Measurements from ENCODE around the gene LRRC45. TPM values are rescaled to one million over a fixed set of nuclear protein-coding genes. Genes with fewer than 3 reads are reported as not detected.

LRRC45 gene
- total and polyA plus RNA-seq, 9 of the 15 experiments (the other 6 are each of a cell fraction or from before 2014, with no cell fraction given) = 3.5 to 21.5 (median 11.2) TPM; not detected in 2

DNA sequence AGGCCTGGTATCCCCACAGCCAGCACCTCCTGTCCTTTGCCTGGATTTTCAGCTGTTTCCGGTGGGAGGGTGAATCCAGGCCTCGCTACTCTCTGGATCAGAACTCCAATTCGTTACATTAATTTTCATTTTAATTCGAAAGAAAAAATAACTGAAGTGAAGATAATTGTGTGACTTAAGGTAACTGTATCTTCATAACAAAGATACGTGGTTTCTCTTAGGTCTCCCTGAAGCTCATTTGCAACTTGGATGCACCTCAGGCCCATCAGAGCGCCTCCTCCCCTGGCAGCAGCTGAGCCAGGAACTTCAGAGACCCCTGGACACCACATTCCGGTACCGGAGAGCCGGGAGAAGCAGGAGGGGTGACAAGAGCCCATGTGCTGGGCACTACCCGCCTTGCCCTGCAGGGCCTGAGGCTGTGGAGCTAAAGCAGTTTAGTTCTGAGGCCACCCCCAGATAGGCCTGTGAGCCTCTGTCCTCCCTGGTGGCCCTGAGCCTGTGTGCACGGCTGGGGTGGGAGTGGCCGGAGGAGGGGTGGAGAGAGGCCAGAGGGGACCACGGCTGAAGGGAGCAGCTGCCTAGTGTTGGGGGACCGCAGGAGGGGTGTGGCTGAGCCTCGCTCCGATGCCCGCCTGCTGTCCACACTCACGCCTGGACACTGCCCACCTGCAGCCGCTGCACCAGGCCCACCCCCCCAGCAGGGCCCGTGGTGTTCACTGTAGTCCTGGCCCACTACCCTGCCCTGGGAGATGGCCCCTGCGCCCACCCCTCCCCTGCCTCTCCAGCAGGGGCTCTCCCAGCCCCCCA is 53.9 kb downstream of the LRRC45 start:
- Histone ChIP-seq H3K36me3 (ENCODE audit: control insufficient read depth, insufficient read depth, low read length) (peaks cover 43% of the 10 kb centered on the region; the same call in 2 of the 3 replicates), H2AFZ (ENCODE audit: low read depth, low read length) (no peak overlapping the region), H3K9me3 (replicated peaks; ENCODE audit: control insufficient read depth, insufficient read depth, low read depth, low read length) (no peaks in the 10 kb centered on the region), H3K4me1 (replicated peaks in 1 of 2; ENCODE audit: control insufficient read depth in 2 of 2, insufficient read depth in 2 of 2, low read length in 2 of 2) (peaks cover 0 to 49% of the 10 kb centered on the region in 2 experiments; a peak in 2 of 5 replicates), H3K4me2 (ENCODE audit: insufficient read depth, low read length) (no peak overlapping the region), H4K20me1 (replicated peaks; ENCODE audit: control insufficient read depth, insufficient read depth, low read length) (peaks cover 27% of the 10 kb centered on the region), H3K79me2 (ENCODE audit: control insufficient read depth, insufficient read depth, low read length) (no peaks in the 10 kb centered on the region), H3K4me3 (no peak overlapping the region), H3K9me1 (ENCODE audit: control insufficient read depth, insufficient read depth, low read length) (peaks cover 3% of the 10 kb centered on the region), H3K9ac (ENCODE audit: insufficient read depth in 1 of 2, low read depth in 2 of 2, low read length in 2 of 2) (peak overlapping the region in 1 of 2 experiments; percentile 75; a peak in 2 of 4 replicates), H3K27ac (ENCODE audit: extremely low read depth, low read depth, low read length) (no peak overlapping the region), H3K27me3 (ENCODE audit: control insufficient read depth in 2 of 2, insufficient read depth in 2 of 2, low read length in 2 of 2) (no peaks in the 10 kb centered on the region)
- in situ Hi-C loops (cut with MboI) (no loop called here), intact Hi-C loops (cut with micrococcal nuclease) (no loop called here)
- 67% methylated on average over 12 of the region's 21 CpGs for WGBS (ENCODE audit: insufficient coverage, low coverage, missing lambda C conversion rate)
- CTCF ChIA-PET (ENCODE audit: low intra/inter-chr PET ratio) = no interaction called here
- ATAC-seq = peak; percentile 74
- no TSS peak for BruUV-seq (replicated peaks)
- POLR2A ChIA-PET = interaction anchor here (0.5 to 4.2 kb wide), 12 partner anchors 11 to 949 kb away, joined by 3 to 52 read pairs (median 3); partner anchors contain the start of genes DUS1L and FASN
- peak; percentile 52 for FAIRE-seq
- DNase-seq (ENCODE audit: extremely low read depth in 1 of 4, low spot score in 3 of 4) = peak in 1 of 4 experiments; percentile 55
- TF ChIP-seq, protein P1, sequence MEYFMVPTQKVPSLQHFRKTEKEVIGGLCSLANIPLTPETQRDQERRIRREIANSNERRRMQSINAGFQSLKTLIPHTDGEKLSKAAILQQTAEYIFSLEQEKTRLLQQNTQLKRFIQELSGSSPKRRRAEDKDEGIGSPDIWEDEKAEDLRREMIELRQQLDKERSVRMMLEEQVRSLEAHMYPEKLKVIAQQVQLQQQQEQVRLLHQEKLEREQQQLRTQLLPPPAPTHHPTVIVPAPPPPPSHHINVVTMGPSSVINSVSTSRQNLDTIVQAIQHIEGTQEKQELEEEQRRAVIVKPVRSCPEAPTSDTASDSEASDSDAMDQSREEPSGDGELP (CRISPR knock-in tag; IDR thresholded peaks at IDR 0.05; ENCODE audit: borderline replicate concordance) = 0 out of 2 replicates have a peak, but pooled peaks have one; percentile 9
- 0 out of 2 replicates have a peak, but pooled peaks have one; percentile 31 for TF ChIP-seq XRCC5 (IDR thresholded peaks at IDR 0.05; ENCODE audit: low read depth, low read length)
- TF ChIP-seq FOXM1 (IDR thresholded peaks at IDR 0.05; ENCODE audit: low read depth) = no peak
- TF ChIP-seq FOXM1 (CRISPR knock-in tag; IDR thresholded peaks at IDR 0.05; ENCODE audit: low read depth) = peak; percentile 66; the same call in 1 of the 2 replicates
- TF ChIP-seq E2F4 (CRISPR knock-in tag; IDR thresholded peaks at IDR 0.05; ENCODE audit: low read depth) = no peak
- TF ChIP-seq, protein P2, sequence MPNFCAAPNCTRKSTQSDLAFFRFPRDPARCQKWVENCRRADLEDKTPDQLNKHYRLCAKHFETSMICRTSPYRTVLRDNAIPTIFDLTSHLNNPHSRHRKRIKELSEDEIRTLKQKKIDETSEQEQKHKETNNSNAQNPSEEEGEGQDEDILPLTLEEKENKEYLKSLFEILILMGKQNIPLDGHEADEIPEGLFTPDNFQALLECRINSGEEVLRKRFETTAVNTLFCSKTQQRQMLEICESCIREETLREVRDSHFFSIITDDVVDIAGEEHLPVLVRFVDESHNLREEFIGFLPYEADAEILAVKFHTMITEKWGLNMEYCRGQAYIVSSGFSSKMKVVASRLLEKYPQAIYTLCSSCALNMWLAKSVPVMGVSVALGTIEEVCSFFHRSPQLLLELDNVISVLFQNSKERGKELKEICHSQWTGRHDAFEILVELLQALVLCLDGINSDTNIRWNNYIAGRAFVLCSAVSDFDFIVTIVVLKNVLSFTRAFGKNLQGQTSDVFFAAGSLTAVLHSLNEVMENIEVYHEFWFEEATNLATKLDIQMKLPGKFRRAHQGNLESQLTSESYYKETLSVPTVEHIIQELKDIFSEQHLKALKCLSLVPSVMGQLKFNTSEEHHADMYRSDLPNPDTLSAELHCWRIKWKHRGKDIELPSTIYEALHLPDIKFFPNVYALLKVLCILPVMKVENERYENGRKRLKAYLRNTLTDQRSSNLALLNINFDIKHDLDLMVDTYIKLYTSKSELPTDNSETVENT (CRISPR knock-in tag; IDR thresholded peaks at IDR 0.05) = peak; percentile 36; the same call in 1 of the 2 replicates
- peak in 1 of 2 experiments; percentile 75; a peak in 1 of 4 replicates for TF ChIP-seq SIN3A (IDR thresholded peaks at IDR 0.05; ENCODE audit: borderline replicate concordance in 2 of 2, control insufficient read depth in 1 of 2, low read depth in 2 of 2, low read length in 2 of 2)
- peak in 1 of 2 experiments; percentile 2 for TF ChIP-seq E2F6 (IDR thresholded peaks at IDR 0.05; ENCODE audit: borderline replicate concordance in 1 of 2, extremely low read depth in 1 of 2, insufficient read depth in 1 of 2, insufficient read length in 1 of 2, low read depth in 1 of 2, low read length in 1 of 2, poor library complexity in 1 of 2, severe bottlenecking in 1 of 2)
- TF ChIP-seq TAF1 (IDR thresholded peaks at IDR 0.05; ENCODE audit: control insufficient read depth, extremely low read depth, insufficient read depth, low read length, severe bottlenecking) = peak; percentile 6
- TF ChIP-seq POLR2AphosphoS5 (IDR thresholded peaks at IDR 0.05; ENCODE audit: control insufficient read depth, insufficient read depth, low read depth, low read length) = peak; percentile 40
- TF ChIP-seq CHD2 (IDR thresholded peaks at IDR 0.05; ENCODE audit: low read depth, low read length) = peak; percentile 37; the same call in 1 of the 2 replicates
- peak; percentile 64 for TF ChIP-seq POLR2A (conservative IDR thresholded peaks at IDR 0.05)
- peak; percentile 52; the same call in 1 of the 2 replicates for TF ChIP-seq RBFOX2 (IDR thresholded peaks at IDR 0.05; ENCODE audit: low read depth, low read length)
